COLO668 (cell line): ENCODE data around the gene BTBD9.

Experiments used
- DNase-seq: peaks from one replicate; lab custom pipeline; 2025; ENCODE audit not compliant: unreplicated experiment; lab: John Stamatoyannopoulos, UW

The BTBD9 gene

GRCh38 chr6:38400101-38400500, 239.6 kb downstream of the BTBD9 start:
- DNase-seq: no peak

GRCh38 chr6:38396209-38396608, 243.5 kb downstream of the BTBD9 start:
- DNase-seq: no peak

GRCh38 chr6:38393986-38394385, 245.7 kb downstream of the BTBD9 start:
- DNase-seq: no peak

DNA sequence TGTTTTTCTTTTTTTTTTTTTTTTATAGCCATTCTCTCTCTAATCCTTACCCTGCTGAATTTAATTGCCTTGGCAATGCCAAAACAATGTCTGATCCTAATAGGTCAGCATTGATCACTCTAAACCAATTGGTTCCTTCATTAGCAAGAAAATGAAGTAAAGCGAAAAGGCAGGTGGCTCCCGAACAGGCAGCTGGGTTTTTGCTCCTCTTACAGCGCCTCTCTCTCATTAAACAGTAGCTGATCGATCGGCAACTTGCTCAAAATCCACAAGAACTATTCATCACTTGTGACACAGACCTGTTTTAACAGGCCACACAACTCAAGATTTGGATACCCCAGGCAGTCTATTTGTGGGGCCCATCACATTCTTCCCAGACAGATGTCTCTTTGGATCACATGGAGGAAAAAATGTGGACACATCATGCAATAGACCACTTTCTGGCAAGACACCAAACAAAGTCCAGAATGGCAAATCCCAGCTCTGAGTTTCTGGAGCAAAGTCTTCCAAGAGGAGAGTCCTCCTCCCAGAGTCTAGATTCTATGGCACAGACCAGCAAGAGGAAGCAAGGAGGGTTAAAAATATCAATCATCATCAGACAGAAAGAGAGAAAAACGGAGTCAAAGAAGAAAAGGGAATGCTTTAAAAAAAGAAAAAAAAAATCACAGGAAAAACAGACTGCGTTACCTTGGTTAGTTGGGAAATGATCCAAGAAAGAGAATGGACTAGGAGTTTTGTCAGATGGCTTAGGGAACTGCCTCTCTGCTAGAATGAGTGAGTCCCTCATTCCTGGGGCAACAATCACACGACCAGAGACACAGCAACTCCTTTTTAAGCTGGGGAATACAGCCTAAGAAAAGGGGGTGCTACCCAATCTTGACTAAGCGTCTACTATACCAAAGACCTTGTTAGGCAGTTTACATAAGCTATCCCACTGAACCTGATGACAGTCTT, 247.8 kb downstream of the BTBD9 start:
- no peak for DNase-seq

DNA sequence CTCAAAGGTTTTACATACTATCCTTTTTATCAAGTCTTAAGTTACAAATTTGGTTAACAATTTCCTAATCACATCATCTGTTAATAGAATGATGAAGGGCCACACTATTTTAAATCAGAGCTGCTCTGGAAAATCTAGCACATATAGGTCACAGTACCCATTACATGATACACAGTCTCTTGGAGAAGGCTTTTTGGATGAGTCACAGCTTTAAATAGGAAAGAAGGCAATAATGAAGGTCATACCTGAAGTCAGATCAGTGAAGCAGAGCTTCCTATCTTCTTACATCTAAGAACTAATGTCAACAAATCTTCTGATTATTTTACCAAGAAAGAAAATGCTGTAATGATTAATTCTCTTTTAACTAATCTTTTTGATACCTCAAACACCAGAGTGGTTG, 248.5 kb downstream of the BTBD9 start:
- DNase-seq: no peak

- no peak for DNase-seq
These were observed 249.9 kb downstream of the BTBD9 start for GRCh38 chr6:38389875-38390274.

DNA sequence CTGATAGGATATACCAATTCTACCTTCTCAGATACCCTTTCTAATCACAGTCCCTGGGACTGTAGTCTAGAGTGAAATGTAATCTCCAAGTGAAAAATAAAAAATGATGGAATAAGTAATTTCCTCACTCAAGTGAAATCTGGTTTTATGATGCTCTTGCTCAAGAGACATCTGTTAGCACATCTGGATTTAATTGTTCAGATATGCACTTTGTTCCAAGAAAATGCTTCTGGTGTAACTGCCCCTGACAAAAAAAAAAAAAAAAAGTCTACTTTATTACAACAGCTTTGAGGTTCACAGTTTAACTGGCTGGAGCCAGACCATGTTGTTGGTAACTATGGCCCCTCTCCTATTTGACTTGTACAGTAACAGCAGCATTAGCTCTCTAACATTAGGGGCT, 251.8 kb downstream of the BTBD9 start:
- no peak for DNase-seq

DNA sequence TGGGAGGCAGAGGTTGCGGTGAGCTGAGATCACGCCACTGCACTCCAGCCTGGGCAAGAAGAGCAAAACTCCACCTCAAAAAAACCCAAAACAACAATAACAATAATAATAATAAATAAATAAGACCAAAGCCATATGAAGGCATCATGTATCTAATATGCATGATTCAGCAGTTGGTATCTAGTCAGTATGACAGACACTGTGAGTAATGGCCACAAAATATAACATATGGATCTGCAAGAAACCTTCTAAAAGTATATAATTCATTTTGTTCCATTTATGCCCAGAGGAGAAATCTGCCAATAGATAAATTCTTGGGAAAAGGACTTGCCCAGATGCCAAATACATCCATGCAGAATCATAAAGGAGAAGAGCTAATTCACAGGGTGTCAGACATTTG, 252.3 kb downstream of the BTBD9 start:
- no peak for DNase-seq

DNA sequence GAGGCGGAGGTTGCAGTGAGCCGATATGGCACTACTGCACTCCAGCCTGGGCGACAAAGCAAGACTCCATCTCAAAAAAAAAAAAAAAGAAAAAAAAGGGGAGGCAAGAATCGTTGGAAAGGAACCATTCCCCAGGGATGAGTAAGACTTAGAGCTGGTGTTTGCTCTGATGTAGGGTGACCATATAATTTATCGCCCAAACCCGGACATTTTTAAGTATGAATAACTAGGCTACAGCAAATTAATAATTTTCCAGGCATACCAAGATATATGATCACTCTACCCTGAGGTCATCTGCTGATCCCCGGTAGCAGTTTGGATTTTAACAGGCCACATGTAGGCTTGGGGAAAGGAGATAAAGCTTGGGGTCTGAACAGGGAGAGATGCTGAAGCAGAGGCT, 260.9 kb downstream of the BTBD9 start:
- DNase-seq: no peak

- DNase-seq: no peak
These were observed 263.8 kb downstream of the BTBD9 start for GRCh38 chr6:38375937-38376336.

GRCh38 chr6:38375341-38375740, 264.4 kb downstream of the BTBD9 start:
- DNase-seq: no peak

DNA sequence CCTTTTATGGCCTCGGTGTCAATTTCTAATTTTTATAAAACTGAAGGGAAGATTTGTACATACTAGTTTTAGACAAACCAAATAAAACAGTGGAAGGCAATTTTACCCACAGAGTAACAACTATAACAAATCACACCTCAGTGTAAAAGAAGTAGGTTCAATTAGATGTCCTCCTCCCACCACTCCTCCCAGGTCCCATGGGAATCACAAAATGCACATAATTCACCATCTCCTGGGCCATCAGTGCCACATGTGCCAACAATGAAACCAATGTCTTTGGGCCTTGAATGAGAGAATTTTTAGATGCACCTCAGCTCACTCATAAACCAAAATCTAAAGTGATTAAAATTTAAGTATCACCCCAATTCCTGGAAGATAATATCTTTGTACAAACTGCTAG, 267.8 kb downstream of the BTBD9 start:
- DNase-seq: no peak

DNA sequence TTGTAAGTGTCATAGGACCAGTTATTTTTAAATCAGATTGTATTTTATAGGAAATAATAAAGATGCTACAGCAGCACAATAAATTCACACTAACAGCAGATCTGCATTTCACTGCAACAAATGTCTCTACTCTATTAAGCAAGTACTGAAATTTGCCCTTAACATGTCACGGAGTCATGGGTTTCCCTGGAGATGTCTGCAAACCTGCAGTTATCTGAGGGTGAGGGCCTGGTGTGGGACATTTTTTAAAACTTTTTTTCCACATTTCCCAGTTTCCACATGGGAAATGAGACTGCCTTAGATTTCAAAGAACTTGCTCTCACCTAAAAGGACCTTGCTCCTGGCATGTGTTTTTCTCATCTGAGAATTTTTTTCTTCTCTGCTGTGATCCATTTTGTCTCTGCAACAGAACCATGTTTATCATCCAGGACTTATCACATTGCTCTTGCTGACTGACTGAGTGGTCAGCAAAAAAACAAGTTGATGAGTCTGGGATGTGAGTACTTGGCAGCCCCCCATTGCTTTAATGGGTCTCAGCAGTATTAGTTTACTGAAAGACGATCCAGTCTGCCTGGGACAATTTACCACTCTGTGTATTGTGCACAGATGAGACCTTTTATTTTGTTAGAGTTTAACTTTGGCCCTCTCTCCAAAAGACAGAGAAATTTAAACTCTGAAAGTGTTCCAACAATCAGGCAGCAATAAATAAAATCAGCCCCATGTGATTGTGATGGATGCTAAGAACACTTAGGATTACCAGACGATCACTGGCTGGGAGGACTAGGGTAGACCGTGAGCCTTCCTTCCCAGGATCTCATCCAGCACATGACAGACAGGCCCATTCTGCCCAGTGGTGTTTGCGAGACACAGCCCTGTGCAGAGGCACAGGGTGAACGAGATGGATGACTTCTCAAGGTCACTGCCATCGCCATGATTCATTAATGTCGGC, 268.8 kb downstream of the BTBD9 start:
- DNase-seq: no peak

GRCh38 chr6:38367231-38367630, 272.5 kb downstream of the BTBD9 start:
- no peak for DNase-seq

- DNase-seq: no peak
These were observed 273.5 kb downstream of the BTBD9 start for GRCh38 chr6:38366234-38366633.

DNA sequence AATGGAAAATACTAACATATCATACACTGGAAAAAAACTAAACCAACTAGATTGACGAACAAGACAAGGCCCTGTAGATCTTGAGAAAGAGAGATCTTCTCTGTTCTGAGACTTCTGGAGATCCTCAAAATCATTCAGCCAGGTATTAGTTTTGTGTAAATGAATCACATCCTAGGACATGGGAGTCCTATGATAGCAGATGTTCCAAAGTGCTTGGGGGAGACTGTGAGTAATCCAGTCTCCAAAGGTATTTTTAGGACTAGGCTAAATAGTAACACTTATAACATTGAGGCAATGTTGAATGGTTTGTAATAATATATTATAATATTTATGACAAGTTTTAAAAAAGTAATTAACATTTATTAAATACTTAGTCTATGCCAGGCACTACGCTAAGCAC, 275.0 kb downstream of the BTBD9 start:
- no peak for DNase-seq

- no peak for DNase-seq
These were observed 275.6 kb downstream of the BTBD9 start for GRCh38 chr6:38364127-38364526.

- no peak for DNase-seq
These were observed 284.2 kb downstream of the BTBD9 start for GRCh38 chr6:38355519-38355918.

GRCh38 chr6:38354905-38355304, 284.8 kb downstream of the BTBD9 start:
- no peak for DNase-seq

DNA sequence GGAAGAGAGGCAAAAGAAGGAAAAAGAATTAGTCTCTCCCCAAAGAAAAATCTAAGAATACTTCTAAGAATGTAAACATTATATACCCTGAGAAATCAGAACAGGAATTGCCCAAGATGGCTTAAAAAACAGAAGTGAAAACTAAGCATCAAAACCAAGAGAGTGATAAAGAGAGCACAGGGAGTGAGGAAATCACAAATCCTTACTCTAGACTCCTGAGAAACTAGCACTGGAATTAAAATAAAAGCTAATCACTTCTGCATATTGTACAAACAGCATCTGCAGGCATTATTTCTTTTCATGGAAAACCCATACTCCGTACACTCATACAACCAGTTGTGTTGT, 285.7 kb downstream of the BTBD9 start:
- no peak for DNase-seq

- no peak for DNase-seq
These were observed 286.3 kb downstream of the BTBD9 start for GRCh38 chr6:38353310-38354036.
